NCI-H2196 treated with DMSO at 0.1 percent for 48 hours (cell line): Measurements from ENCODE around the gene TRAF1.

Experiments used
- DNase-seq: peaks from one replicate; lab custom pipeline; 2025; ENCODE audit not compliant: unreplicated experiment; lab: John Stamatoyannopoulos, UW

Gene TRAF1

GRCh38 chr9:120941046-120941770, 14.6 kb upstream of the TRAF1 start:
- DNase-seq, result no peak

GRCh38 chr9:120940573-120940972, 14.0 kb upstream of the TRAF1 start:
- DNase-seq, result no peak

DNA sequence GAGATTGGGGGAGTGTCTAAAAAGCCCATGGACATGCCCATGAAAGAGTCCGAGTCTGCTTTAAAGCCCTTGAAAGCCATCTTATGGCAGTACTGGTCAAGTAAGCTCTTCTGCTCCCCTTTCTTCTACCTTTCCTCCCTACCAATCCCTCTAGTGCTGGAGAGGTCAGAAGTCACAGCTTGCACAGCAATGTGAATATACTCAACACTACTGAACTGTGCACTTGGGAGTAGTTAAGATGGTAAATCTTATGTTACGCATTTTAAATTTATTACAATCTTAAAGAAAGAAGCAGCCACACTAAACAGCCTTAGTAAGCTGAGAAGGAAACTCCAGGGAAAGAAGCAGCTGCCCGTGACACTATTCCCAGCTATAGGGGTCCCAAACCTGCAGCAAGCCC, 12.3 kb upstream of the TRAF1 start:
- DNase-seq, result no peak

DNA sequence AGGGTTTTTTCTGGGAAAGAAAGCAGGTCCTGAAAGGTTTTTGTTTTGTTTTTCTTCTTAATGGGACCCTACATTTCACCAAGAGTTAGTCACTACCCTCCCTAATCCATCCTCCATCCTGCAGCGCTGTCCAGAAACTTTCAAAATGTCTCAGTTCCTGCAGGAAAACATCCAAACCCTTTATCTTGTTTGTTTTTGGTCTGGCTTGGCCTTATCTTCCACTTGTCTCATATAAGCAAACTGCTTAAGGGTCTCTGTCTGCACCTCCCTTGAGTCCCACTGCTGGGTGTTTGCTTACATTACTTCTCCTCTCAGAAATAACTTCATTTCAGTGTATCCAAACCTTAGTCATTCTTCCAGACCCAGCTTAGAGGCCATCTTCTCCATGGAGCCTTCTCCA, 11.0 kb upstream of the TRAF1 start:
- no peak for DNase-seq

- no peak for DNase-seq
Measured at GRCh38 chr9:120937127-120937526, 10.5 kb upstream of the TRAF1 start.

DNA sequence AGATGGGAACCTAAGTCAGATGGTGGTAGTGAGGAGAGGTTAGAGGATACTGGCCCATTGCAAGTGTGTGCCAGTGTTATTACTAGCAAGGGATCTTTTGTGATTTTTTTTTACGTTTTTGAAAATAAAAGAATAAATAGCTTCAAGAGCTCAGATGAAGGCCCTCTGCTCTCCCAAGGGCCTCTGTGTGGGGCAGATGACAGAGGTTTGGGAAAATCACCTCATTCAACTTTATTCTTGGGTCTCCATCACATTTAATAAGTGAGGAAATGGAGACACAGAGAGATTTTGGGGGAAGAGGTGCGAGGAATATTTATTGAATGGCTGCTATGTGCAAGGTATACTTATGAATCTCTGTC, 10.1 kb upstream of the TRAF1 start:
- DNase-seq, result no peak

- peak; percentile 73 for DNase-seq
Measured at GRCh38 chr9:120936011-120936763, 9.6 kb upstream of the TRAF1 start.

GRCh38 chr9:120935383-120935857, 8.8 kb upstream of the TRAF1 start:
- DNase-seq, result peak; percentile 91

- DNase-seq, result no peak
Measured at GRCh38 chr9:120934281-120934680, 7.7 kb upstream of the TRAF1 start.

GRCh38 chr9:120933310-120934055, 6.9 kb upstream of the TRAF1 start:
- no peak for DNase-seq

DNA sequence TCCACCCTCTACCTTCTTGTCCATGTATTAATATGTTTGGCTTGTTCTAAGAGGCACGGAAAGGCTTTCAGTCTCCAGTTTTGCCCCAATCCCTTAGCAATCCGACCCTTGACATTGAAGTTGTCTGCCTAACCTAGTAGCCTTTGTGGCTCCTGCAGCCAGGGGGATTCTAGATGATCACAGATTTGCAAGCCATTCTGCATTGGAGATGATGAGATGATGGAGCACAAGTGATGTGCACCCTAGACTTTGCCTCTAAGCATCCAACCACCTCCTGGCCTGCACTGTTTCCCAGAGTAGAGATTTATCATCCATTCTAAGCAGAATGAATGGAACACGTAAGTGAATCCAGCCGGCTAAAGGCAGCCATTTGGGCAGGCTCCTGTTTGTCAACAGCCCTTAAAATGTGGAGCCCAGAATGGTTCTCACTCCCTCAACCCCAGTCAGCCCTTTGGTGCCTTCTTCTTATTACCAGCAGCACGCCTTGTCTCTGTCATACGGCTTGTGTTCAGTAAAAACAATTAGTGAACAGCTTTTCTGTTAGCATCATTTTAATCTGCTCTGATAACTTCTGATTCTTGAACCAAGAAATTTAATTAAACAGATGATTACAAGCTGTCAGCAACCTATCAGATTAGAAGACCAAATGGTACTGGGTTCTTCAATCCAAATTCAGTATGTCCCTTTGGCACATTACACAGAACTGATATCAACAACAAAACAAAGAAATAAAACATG, 5.7 kb upstream of the TRAF1 start:
- DNase-seq, result no peak

DNA sequence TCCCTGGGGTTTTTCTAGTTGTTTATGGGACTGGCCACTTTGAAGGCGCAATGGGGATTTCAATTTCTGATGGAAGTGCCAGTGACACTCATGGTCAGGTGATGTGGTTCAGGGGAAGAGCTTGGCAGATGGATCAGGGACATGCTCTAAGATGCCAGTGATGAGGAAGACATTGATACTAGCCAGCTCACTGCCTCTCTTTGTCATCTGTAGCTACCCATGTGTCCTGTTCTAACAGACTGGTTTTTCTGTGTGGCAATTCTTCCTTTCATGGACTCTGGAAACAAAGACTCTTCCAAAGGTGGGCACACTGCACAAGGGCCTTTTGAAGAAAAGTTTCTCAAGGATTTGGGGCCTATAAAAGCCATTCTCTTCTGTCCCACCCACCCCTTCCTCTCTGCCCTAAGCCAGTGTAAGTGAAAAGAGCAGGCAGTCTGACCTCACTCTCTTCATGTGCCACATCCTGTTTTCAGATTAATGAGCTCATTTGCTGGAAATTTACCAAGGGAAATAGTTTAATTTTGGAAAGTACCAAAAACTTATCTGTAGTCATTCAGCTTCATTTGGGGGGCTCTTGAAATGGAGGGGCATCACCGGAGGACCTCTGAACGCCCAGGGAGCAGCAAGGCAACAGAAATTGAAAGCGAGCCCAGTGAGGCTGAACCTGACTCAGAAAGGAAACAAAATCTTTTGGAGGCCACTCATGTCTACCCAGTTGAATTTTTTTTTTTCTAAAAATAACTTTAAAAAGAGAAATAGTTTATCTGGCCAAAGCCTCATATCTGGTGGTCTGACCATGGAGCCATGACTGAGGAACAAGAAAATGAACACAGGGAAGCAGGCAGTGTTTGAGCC, 4.9 kb upstream of the TRAF1 start:
- peak; percentile 63 for DNase-seq

DNA sequence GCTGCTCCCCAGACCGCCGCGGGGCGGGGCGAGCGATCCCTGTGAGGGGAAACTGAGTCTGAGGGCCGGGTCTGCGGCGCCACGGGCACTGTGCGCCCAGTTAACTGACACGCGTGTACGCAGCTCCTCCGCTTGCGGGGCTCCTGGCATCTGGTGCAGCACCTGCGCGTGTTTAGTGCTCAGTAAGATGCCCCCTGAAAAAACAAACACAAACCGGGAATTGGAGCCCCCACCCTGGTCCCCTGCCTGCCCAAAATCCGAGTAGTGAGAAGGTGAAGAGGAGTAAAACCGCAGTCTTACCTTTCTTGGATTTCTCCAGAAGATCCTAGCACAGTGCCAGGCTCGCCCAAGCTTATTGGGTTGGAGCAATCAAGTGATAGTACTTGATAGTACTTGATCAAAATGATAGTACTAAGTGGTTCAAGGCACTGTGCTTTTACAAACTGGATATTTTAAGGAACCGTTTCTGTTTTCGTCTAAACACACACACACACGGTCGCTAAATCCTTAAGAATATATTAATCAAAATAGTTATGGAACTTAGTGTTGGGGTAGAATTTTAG, 2.7 kb upstream of the TRAF1 start:
- no peak for DNase-seq

DNA sequence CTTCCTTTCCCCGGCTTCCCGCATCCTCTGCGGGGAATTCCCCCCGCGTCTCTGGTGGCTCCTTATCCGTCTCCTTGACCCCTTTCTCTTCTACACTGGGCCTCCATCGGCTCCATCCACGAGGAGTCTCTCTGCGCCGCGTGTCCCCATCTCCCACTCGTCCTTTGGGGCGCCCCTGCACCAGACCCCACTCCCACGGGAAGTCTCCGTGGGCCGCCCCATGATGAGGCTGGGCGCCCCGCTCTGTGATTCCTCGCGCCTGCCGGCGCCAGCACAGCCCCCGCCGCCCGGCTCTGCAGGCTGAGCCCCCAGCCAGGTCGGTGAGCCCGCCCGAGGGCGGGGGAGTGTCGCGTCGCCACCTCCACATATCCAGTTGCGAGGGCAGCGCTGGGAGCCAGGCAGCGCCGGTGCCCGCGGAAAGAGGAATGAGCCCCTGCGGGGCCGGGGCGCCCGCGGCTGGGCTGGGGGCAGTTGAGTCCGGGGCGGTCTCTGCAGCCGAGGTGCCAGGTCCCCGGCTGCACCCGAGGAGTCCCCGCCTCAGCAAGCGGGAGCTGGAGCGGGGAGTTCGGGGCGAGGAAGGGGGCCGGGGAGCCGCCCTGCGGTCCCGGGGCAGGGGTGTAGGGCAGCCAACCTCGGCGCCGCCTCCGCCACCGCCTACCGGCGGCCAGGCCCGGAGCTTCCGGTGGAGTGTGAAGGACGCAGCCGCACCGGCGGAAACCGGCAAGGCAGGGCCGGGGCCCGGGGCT, 2.1 kb upstream of the TRAF1 start:
- DNase-seq, result no peak

DNA sequence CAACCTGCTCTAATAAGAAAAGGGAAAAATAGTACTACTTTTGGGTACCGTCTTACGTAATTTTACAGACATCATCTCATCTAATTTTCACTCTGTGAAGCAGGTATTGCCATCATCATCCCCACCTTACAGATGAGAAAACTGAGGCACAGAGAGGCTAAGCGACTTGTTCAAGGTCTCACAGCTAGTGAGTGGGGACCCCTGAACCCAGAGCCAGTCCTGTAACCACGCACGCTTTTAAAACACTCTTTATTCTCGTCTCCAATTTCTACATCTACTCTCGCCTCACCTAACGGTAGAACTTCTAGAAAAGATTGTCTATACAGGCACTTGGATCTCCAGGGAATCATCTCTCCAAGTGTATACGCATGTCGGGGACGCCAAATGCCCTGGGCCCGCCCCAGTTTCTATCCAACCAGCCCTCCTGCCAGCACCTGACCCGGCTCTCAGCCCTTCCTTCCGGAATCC, 1.5 kb upstream of the TRAF1 start:
- no peak for DNase-seq

GRCh38 chr9:120927269-120928014, 846 bp upstream of the TRAF1 start:
- DNase-seq, result no peak

GRCh38 chr9:120925535-120926396, 830 bp downstream of the TRAF1 start:
- no peak for DNase-seq
